Skeletal muscle tissue (tissue), 2 donors: Measurements from ENCODE around the gene RRP7A. TPM values are rescaled to one million over a fixed set of nuclear protein-coding genes. Genes with fewer than 3 reads are reported as not detected.

Experiments used
- small RNA-seq: library from RNA; depleted of rRNA; stranded (forward); fragments of <200 nt; gene quantifications from one replicate; pipeline ENCODE3, GENCODE V24; 2014
- total RNA-seq: library from RNA; depleted of rRNA; stranded (reverse); fragments of >200 nt; gene quantifications from one replicate; pipeline ENCODE4 v1.2.3, GENCODE V29; 2014

RRP7A gene
- total RNA-seq, 1 donor from 2014 or later = 13.0 TPM

Small RNA genes lying within 50 kb of the gene (small RNA-seq; reads per million reads assigned to genes)
- not detected for gene RN7SKP80
- not detected for gene RNU6-513P

Other genes with a start within 250 kb of the RRP7A start
- 13.0 TPM for gene TCF20, start 249.1 kb downstream of the RRP7A start, total RNA-seq
- gene NFAM1, start 87.4 kb downstream of the RRP7A start, total RNA-seq = 0.52 TPM
- 2.6 TPM for gene SERHL2, start 34.2 kb upstream of the RRP7A start, total RNA-seq
- 22.4 TPM for gene POLDIP3, start 95.1 kb upstream of the RRP7A start, total RNA-seq
- gene ATP5MGL, start 120.8 kb upstream of the RRP7A start, total RNA-seq = not detected
- 28.7 TPM for gene CYB5R3, start 129.6 kb upstream of the RRP7A start, total RNA-seq
- gene A4GALT, start 201.1 kb upstream of the RRP7A start, total RNA-seq = 18.3 TPM